Body of pancreas (tissue), 4 donors: ENCODE measurements around the gene COX5B.

Experiments used
- POLR2A ChIP-seq, 3 donors: fragments of 450-650 bp; IDR thresholded peaks; one replicate each; pipeline ENCODE4 v1.6.1; 2016; ENCODE audit warnings: antibody characterized with exemption in 3 of 3, mild to moderate bottlenecking in 2 of 3
- TF ChIP-seq, protein P1 (sequence below), 7 experiments: fragments of 450-650 bp in 4 of 7; fragments of 200-600 bp in 3 of 7; sonication (generic) in 3 of 7; IDR thresholded peaks; one replicate each; pipeline ENCODE4 v1.5.1; 2016 to 2019; ENCODE audit warnings: antibody characterized with exemption in 7 of 7

DNA sequence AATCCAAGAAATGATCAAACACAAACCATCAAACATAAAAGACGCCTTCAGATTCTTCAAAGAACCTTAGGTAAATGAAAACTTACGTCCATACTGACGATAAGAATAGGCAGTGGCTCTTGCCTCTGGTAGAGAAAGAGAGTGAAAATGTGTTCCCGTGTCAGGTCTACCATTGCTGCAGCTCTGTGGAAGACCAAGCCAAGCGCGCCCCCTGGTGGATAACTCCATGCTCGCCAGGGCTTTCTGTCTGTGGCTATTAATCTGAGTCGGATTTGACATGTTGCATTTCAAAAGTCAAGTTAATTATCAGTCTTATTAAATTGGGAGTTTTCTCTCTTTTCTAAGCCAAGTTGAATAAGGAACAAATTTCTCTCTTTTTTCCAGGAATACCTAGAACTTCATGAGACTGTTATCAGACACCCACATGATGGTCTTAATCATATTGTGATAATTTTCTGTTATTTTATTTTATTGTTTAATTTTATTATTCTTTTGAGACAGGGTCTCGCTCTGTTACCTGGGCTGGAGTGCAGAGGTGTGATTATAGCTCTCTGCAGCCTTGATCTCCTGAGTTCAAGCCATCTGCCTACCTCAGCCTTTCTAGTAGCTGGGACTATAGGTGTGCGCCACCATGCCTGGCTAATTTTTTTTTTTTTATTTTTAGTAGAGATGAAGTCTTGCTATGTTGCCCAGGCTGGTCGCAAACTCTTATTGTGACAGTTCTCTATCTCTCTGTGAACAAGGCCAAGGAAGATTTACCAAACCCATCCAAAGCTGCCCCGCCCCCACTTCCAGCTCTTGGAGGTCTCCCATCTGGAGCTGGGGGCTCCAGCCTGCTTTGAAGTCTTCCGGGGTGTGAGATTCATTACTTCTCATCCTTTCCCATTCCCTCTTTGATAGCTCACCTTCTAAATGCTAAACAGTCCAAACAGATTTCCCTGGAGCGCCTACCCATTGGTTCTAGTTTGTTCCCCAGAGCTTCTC lies 51.7 kb downstream of the COX5B start:
- TF ChIP-seq, protein P1, sequence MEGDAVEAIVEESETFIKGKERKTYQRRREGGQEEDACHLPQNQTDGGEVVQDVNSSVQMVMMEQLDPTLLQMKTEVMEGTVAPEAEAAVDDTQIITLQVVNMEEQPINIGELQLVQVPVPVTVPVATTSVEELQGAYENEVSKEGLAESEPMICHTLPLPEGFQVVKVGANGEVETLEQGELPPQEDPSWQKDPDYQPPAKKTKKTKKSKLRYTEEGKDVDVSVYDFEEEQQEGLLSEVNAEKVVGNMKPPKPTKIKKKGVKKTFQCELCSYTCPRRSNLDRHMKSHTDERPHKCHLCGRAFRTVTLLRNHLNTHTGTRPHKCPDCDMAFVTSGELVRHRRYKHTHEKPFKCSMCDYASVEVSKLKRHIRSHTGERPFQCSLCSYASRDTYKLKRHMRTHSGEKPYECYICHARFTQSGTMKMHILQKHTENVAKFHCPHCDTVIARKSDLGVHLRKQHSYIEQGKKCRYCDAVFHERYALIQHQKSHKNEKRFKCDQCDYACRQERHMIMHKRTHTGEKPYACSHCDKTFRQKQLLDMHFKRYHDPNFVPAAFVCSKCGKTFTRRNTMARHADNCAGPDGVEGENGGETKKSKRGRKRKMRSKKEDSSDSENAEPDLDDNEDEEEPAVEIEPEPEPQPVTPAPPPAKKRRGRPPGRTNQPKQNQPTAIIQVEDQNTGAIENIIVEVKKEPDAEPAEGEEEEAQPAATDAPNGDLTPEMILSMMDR (IDR thresholded peaks at IDR 0.05), result peak; percentile 64 to 98 (median 96)
- TF ChIP-seq POLR2A (IDR thresholded peaks at IDR 0.05), result no peak
